Nephron progenitor cell (in vitro differentiated cells): ENCODE data around the gene FBXO11.
A peak's percentile ranks its signal among the peaks of the same experiment; 100 is the strongest.

ENCODE experiments used
- DNase-seq: peaks from one replicate; pipeline ENCODE4 v3.0.0; 2021
- H3K27ac Mint-ChIP-seq: 2 replicates; pipeline ENCODE4 v1.8.0; 2021; ENCODE audit warnings: mild to moderate bottlenecking, moderate library complexity, mixed read lengths
- H3K27me3 Mint-ChIP-seq: 2 replicates; pipeline ENCODE4 v1.8.0; 2021; ENCODE audit warnings: mild to moderate bottlenecking, low read depth, mixed read lengths; ENCODE audit not compliant: poor library complexity
- H3K36me3 Mint-ChIP-seq: 2 replicates; pipeline ENCODE4 v1.8.0; 2021; ENCODE audit warnings: low read depth, mixed read lengths
- H3K4me1 Mint-ChIP-seq: 2 replicates; pipeline ENCODE4 v1.8.0; 2021; ENCODE audit warnings: mixed read lengths
- H3K4me3 Mint-ChIP-seq: 2 replicates; pipeline ENCODE4 v1.8.0; 2021; ENCODE audit warnings: mild to moderate bottlenecking, moderate library complexity, mixed read lengths
- H3K9me3 Mint-ChIP-seq: 2 replicates; pipeline ENCODE4 v1.8.0; 2021; ENCODE audit warnings: mild to moderate bottlenecking, moderate library complexity, mixed read lengths
- CTCF ChIP-seq: fragments of 200-600 bp; sonication (generic); IDR thresholded peaks from 2 replicates; pipeline ENCODE4 v1.5.0; 2021; ENCODE audit warnings: antibody characterized with exemption

The FBXO11 gene

GRCh38 chr2:47891369-47892337 lies 14.6 kb downstream of the FBXO11 start:
- DNase-seq = no peak
- Mint-ChIP-seq H3K27me3 (no peaks in the 10 kb centered on the region), H3K4me1 (peaks cover 19% of the 10 kb centered on the region), H3K27ac (no peak overlapping the region), H3K4me3 (no peak overlapping the region), H3K9me3 (peaks cover 6% of the 10 kb centered on the region), H3K36me3 (peaks cover 57% of the 10 kb centered on the region)
- TF ChIP-seq CTCF = no peak

GRCh38 chr2:47890711-47891368 lies 15.5 kb downstream of the FBXO11 start:
- H3K4me1 Mint-ChIP-seq = peaks cover 11% of the 10 kb centered on the region
- H3K9me3 Mint-ChIP-seq = peaks cover 10% of the 10 kb centered on the region
- no peak overlapping the region for H3K27ac Mint-ChIP-seq
- no peak for DNase-seq
- TF ChIP-seq CTCF = no peak
- no peaks in the 10 kb centered on the region for H3K27me3 Mint-ChIP-seq
- no peak overlapping the region for H3K4me3 Mint-ChIP-seq
- H3K36me3 Mint-ChIP-seq = peaks cover 55% of the 10 kb centered on the region

- H3K27me3 Mint-ChIP-seq = no peaks in the 10 kb centered on the region
- peaks cover 71% of the 10 kb centered on the region for H3K36me3 Mint-ChIP-seq
- no peaks in the 10 kb centered on the region for H3K4me1 Mint-ChIP-seq
- DNase-seq = no peak
- no peak overlapping the region for H3K27ac Mint-ChIP-seq
- H3K4me3 Mint-ChIP-seq = no peak overlapping the region
- no peak for TF ChIP-seq CTCF
- H3K9me3 Mint-ChIP-seq = peaks cover 26% of the 10 kb centered on the region
Observed at GRCh38 chr2:47888581-47889280, 17.6 kb downstream of the FBXO11 start.

- no peak for DNase-seq
- Mint-ChIP-seq H3K4me3 (no peak overlapping the region), H3K27ac (no peak overlapping the region), H3K4me1 (no peaks in the 10 kb centered on the region), H3K9me3 (peaks cover 11% of the 10 kb centered on the region), H3K36me3 (peaks cover 91% of the 10 kb centered on the region), H3K27me3 (no peaks in the 10 kb centered on the region)
- TF ChIP-seq CTCF = no peak
Observed at GRCh38 chr2:47876912-47877311, 29.4 kb downstream of the FBXO11 start.

- Mint-ChIP-seq H3K27ac (peak overlapping the region; percentile 73), H3K36me3 (peaks cover 78% of the 10 kb centered on the region), H3K27me3 (no peaks in the 10 kb centered on the region), H3K4me1 (peaks cover 20% of the 10 kb centered on the region), H3K4me3 (no peak overlapping the region), H3K9me3 (no peaks in the 10 kb centered on the region)
- no peak for DNase-seq
- no peak for TF ChIP-seq CTCF
Observed at GRCh38 chr2:47872941-47873340, 33.4 kb downstream of the FBXO11 start.
